Aorta (tissue), 5 donors: ENCODE measurements around the gene MATK. TPM values are rescaled to one million over a fixed set of nuclear protein-coding genes. Genes with fewer than 3 reads are reported as not detected.

Experiments
- ATAC-seq: fragments of 200-7000 bp; cut with Tn5 transposase; one replicate; pipeline ENCODE4 v1.9.1; 2022; ENCODE audit warnings: moderate library complexity; ENCODE audit not compliant: low FRiP score
- DNase-seq, 2 donors: peaks; one replicate each; pipeline ENCODE4 v3.0.0-alpha.2; 2020
- H3K27ac ChIP-seq, 2 donors: one replicate each; pipeline ENCODE4 v1.5.1; 2013; ENCODE audit warnings: low read length in 2 of 2, mild to moderate bottlenecking in 2 of 2, moderate library complexity in 2 of 2, control low read depth in 1 of 2, inconsistent platforms in 1 of 2, low read depth in 1 of 2
- H3K27me3 ChIP-seq, 2 donors: one replicate each; pipeline ENCODE4 v1.6.1; 2013; ENCODE audit warnings: control low read depth in 1 of 2, low read length in 1 of 2, mild to moderate bottlenecking in 1 of 2, moderate library complexity in 1 of 2; ENCODE audit not compliant: insufficient read depth in 2 of 2, control insufficient read depth in 1 of 2
- H3K36me3 ChIP-seq, 2 donors: one replicate each; pipeline ENCODE4 v1.6.1; 2013; ENCODE audit warnings: control low read depth in 1 of 2, low read length in 1 of 2, mild to moderate bottlenecking in 1 of 2; ENCODE audit not compliant: insufficient read depth in 2 of 2, control insufficient read depth in 1 of 2
- H3K4me1 ChIP-seq, 2 donors: one replicate each; pipeline ENCODE4 v1.6.1; 2013; ENCODE audit warnings: low read length in 2 of 2, control low read depth in 1 of 2, mild to moderate bottlenecking in 1 of 2, moderate library complexity in 1 of 2; ENCODE audit not compliant: insufficient read depth in 2 of 2, control insufficient read depth in 1 of 2
- H3K4me3 ChIP-seq, 2 donors: one replicate each; pipeline ENCODE4 v1.5.1; 2013; ENCODE audit warnings: low read length in 2 of 2, control low read depth in 1 of 2, mild to moderate bottlenecking in 1 of 2
- H3K9me3 ChIP-seq: one replicate; pipeline ENCODE4 v1.6.1; 2013; ENCODE audit warnings: mild to moderate bottlenecking, low read length; ENCODE audit not compliant: control insufficient read depth
- WGBS, 2 donors: extraction: QIAGEN DNeasy Blood & Tissue Kit; methylation state at CpG; one replicate each; pipeline ENCODE4 v1.1.7; 2013; 5-methylcytosine and 5-hydroxymethylcytosine counted together
- intact Hi-C, 2 donors: fragments of 100-400 bp; cut with DNase I; formaldehyde crosslinking; loops; one replicate each; pipeline versions ENCODE4 v1.14.2 to v1.15.0; 2022
- polyA plus RNA-seq, 2 donors: library from polyadenylated mRNA; stranded (reverse); fragments of 200-250 nt; gene quantifications; one replicate each; pipeline ENCODE4 v1.2.3, GENCODE V29; 2013
- total RNA-seq, 2 donors: library from RNA; stranded (reverse); fragmentation: NEBNext Ultra II Directional; extraction: Animal tissue kit (Norgen Biotek cat#: 25700); gene quantifications; one replicate each; pipeline ENCODE4 v1.2.1, GENCODE V29; 2021
- donor health status: healthy with polysubstance abuse.
- donor health status: Bipolar disorder and iron deficiency.
- donor health status: DM: no; HTN: no; CAD: no.
- donor health status: DM: no; HTN: no; CAD: no.
- donor health status: DM: yes; HTN: yes; CAD: no.

The MATK gene
- total and polyA plus RNA-seq, 4 donors: 1.7 to 5.5 (median 1.9) TPM

GRCh38 chr19:3808420-3809143, 22.4 kb upstream of the MATK start:
- no peak overlapping the region for H3K4me3 ChIP-seq
- H3K27me3 ChIP-seq: no peaks in the 10 kb centered on the region
- 84% methylated on average over 31 to 33 of the region's 33 CpGs for WGBS, 2 donors
- no peaks in the 10 kb centered on the region for H3K36me3 ChIP-seq
- intact Hi-C loops: no loop called here
- no peaks in the 10 kb centered on the region for H3K9me3 ChIP-seq
- ATAC-seq: no peak
- H3K4me1 ChIP-seq: no peaks in the 10 kb centered on the region
- H3K27ac ChIP-seq: no peak overlapping the region
- DNase-seq: no peak

GRCh38 chr19:3807574-3808354, 21.6 kb upstream of the MATK start:
- intact Hi-C loops: no loop called here
- DNase-seq (no peak), ATAC-seq (no peak)
- Histone ChIP-seq H3K4me1 (no peaks in the 10 kb centered on the region), H3K4me3 (no peak overlapping the region), H3K27me3 (peaks cover 0 to 2% of the 10 kb centered on the region in 2 donors), H3K27ac (no peak overlapping the region), H3K36me3 (no peaks in the 10 kb centered on the region), H3K9me3 (no peaks in the 10 kb centered on the region)
- 92 to 95% methylated on average over 35 of the region's 35 CpGs for WGBS, 2 donors

DNA sequence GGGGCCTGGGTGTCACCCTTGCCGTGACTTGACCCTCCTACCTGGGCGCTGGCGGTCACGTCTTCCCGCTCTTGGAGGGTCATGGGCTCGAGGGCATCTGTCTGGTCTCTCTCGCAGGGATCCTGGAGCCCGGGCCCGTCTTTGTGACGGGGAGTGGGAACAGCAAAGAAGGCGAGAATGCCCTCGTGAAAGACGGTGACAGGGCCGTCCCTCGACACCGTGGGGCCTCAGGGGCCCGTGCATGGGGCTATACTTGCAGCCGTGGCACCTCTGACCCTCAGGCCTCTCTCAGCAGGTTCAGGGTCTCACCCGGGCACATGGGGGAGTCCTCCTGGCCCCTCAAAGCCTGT, 20.9 kb upstream of the MATK start:
- DNase-seq (no peak), ATAC-seq (no peak)
- Histone ChIP-seq H3K36me3 (no peaks in the 10 kb centered on the region), H3K9me3 (no peaks in the 10 kb centered on the region), H3K27ac (no peak overlapping the region), H3K4me1 (no peaks in the 10 kb centered on the region), H3K27me3 (peaks cover 0 to 2% of the 10 kb centered on the region in 2 donors), H3K4me3 (no peak overlapping the region)
- intact Hi-C loops: no loop called here
- WGBS, 2 donors: 69 to 78% methylated on average over 19 of the region's 19 CpGs

DNA sequence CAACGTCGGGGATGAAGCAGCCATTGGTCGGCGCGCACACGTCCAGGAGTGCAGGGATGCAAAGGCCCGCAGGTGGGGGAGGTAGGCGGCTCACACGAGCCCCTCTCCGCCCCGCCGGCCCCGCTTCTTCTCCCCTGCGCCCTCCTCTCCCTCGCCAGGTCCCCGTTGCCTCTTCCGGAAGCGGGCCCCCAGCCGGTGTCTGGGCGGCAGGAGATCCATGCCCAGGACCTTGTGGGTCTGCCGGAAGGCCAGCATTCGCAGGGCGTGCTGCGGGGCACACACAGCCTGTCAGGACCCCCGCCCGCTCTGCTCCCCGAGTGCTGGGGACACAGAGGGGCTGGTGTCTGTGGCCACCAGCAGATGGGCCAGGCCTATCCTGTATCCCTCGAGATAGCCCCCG, 19.7 kb upstream of the MATK start:
- ATAC-seq (no peak), DNase-seq (no peak)
- Histone ChIP-seq H3K36me3 (no peaks in the 10 kb centered on the region), H3K27me3 (peaks cover 0 to 2% of the 10 kb centered on the region in 2 donors), H3K27ac (no peak overlapping the region), H3K9me3 (no peaks in the 10 kb centered on the region), H3K4me1 (no peaks in the 10 kb centered on the region), H3K4me3 (no peak overlapping the region)
- WGBS, 2 donors: 86 to 87% methylated on average over 28 to 29 of the region's 29 CpGs
- intact Hi-C loops: no loop called here

DNA sequence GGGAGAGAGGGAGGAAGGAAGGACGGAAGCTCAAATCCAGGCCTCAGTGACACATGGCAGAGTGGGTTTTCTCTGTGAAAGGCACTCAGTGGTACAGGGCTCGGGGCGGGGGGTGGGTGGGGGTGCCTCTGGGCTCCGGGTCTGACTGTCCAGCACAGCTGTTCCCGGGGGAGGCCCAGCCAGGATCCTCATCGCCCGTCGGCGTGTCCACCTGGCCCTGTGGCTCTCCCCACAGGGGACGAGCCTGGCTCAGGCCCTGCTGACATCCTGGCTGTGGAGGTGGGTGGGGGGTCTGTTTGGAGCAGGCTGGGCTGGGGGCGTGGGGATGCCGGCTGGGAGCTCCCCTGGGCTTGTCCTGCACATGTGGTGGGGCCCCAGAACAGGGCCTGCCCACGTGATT, 18.2 kb upstream of the MATK start:
- intact Hi-C loops: no loop called here
- no peaks in the 10 kb centered on the region for H3K36me3 ChIP-seq
- 70 to 75% methylated on average over 12 to 13 of the region's 13 CpGs for WGBS, 2 donors
- no peak overlapping the region for H3K27ac ChIP-seq
- H3K9me3 ChIP-seq: no peaks in the 10 kb centered on the region
- DNase-seq (no peak), ATAC-seq (no peak)
- H3K4me3 ChIP-seq: no peak overlapping the region
- H3K27me3 ChIP-seq: peaks cover 0 to 2% of the 10 kb centered on the region in 2 donors
- H3K4me1 ChIP-seq: no peaks in the 10 kb centered on the region

- Histone ChIP-seq H3K4me3 (no peak overlapping the region), H3K9me3 (no peaks in the 10 kb centered on the region), H3K4me1 (no peaks in the 10 kb centered on the region), H3K27ac (no peak overlapping the region), H3K27me3 (peaks cover 0 to 2% of the 10 kb centered on the region in 2 donors), H3K36me3 (no peaks in the 10 kb centered on the region)
- intact Hi-C loops: no loop called here
- WGBS, 2 donors: 74 to 76% methylated on average over 10 of the region's 10 CpGs
- DNase-seq (no peak), ATAC-seq (no peak)
Observed at GRCh38 chr19:3803986-3804385, 17.8 kb upstream of the MATK start.

- WGBS, 2 donors: 73 to 75% methylated on average over 24 of the region's 24 CpGs
- intact Hi-C loops: no loop called here
- no peaks in the 10 kb centered on the region for H3K36me3 ChIP-seq
- H3K27me3 ChIP-seq: peaks cover 0 to 2% of the 10 kb centered on the region in 2 donors
- no peak for ATAC-seq
- no peak overlapping the region for H3K4me3 ChIP-seq
- DNase-seq: no peak
- H3K4me1 ChIP-seq: no peaks in the 10 kb centered on the region
- H3K27ac ChIP-seq: no peak overlapping the region
- H3K9me3 ChIP-seq: no peaks in the 10 kb centered on the region
Observed at GRCh38 chr19:3803114-3803888, 17.1 kb upstream of the MATK start.

DNA sequence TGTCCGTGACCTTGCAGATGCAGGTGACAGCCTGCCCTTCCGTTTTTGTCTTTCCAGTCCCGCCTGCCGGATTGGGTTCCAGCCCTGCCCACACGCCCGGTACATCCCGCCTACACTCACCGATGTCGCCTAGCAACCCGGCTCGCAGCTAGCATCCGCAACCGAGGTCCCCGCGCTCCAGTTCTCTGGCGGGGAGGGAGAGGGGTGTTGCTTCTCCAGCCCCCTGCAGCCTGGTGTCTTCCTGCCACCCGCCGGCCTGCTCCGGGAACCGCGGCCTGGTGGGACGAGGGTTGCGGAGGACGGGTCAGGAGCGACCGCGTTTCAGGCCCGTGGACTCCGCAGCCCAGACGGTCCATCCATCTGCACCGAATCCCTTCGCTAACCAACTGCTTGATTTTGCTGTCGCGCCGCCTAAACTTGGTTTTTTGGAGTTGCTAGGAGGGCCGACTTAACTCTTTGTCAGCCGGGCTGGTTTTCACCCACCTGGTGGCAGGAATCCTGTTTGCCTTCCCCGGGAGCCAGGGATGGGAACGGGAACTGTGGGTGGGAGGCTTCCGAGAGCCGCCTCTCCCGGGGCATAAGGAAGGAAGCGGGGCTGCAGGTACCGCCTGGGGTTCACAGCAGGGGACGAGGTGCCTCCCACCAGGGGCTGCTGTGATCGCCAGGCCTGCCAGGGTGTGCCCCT, 15.4 kb upstream of the MATK start:
- intact Hi-C loops: no loop called here
- H3K4me1 ChIP-seq: no peaks in the 10 kb centered on the region
- peaks cover 2% of the 10 kb centered on the region for H3K9me3 ChIP-seq
- ATAC-seq (no peak), DNase-seq (no peak)
- H3K36me3 ChIP-seq: no peaks in the 10 kb centered on the region
- H3K4me3 ChIP-seq: no peak overlapping the region
- H3K27ac ChIP-seq: no peak overlapping the region
- H3K27me3 ChIP-seq: peaks cover 0 to 2% of the 10 kb centered on the region in 2 donors
- WGBS, 2 donors: 4 to 5% methylated on average over 42 to 46 of the region's 46 CpGs
